ENCODE results near the gene STIP1.

DNA sequence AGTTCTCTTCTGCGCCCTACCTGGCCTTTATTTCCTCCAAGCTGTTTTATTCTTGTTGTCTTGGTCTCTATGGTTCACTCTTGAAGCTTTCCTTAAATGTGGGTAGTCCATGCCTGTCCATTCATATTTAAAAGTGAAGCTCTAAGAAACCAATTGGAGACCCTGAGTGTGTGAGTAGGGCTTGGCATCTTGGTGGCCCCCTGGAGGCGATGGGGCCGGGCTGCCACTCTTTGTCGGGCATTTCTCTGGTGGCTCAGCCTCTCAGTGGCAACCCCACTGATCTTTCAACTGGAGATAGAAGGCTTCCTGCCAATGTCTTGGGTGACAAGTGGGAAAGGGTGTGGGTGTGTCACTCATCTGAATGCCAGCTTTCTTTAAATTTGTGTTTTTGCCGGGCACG lies 30.9 kb downstream of the STIP1 start:
- TF ChIP-seq, protein P1, sequence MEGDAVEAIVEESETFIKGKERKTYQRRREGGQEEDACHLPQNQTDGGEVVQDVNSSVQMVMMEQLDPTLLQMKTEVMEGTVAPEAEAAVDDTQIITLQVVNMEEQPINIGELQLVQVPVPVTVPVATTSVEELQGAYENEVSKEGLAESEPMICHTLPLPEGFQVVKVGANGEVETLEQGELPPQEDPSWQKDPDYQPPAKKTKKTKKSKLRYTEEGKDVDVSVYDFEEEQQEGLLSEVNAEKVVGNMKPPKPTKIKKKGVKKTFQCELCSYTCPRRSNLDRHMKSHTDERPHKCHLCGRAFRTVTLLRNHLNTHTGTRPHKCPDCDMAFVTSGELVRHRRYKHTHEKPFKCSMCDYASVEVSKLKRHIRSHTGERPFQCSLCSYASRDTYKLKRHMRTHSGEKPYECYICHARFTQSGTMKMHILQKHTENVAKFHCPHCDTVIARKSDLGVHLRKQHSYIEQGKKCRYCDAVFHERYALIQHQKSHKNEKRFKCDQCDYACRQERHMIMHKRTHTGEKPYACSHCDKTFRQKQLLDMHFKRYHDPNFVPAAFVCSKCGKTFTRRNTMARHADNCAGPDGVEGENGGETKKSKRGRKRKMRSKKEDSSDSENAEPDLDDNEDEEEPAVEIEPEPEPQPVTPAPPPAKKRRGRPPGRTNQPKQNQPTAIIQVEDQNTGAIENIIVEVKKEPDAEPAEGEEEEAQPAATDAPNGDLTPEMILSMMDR (IDR thresholded peaks at IDR 0.05; ENCODE audit: borderline replicate concordance, extremely low read depth, low read length, poor library complexity, severe bottlenecking), result peak; percentile 19
- TF ChIP-seq EZH2 (IDR thresholded peaks at IDR 0.05; ENCODE audit: borderline replicate concordance, low read depth, low read length, severe bottlenecking), result no peak

All from DND-41 (cell line).